ENCODE measurements around the gene ALG12.

ALG12 gene

DNA sequence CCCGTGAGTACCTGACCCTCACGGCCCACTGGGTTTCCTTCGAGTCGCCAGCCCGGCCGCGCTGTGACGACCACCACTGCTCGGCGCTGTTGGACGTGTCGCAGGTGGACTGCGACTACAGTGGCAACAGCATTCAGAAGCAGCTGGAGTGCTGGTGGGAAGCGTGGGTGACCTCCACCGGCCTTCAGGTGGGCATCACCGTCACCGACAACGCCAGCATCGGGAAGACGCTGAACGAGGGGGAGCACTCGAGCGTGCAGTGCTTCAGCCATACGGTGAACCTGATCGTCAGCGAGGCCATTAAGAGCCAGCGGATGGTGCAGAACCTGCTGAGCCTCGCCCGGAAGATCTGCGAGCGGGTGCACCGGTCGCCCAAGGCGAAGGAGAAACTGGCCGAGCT is 32.4 kb downstream of the ALG12 start:
- no peak for DNase-seq

DNA sequence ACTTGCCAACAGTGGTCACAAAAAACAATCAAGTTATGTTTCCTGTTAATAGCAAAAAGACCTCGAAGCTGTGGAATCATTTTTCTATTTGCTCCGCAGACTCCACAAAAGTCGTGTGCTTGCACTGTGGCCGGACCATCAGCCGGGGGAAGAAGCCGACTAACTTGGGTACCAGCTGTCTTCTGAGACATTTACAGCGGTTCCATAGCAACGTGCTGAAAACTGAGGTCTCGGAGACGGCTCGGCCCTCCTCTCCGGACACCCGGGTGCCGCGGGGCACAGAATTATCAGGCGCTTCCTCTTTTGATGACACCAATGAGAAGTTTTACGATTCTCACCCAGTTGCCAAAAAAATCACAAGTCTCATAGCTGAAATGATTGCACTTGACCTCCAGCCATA is 33.0 kb downstream of the ALG12 start:
- DNase-seq, result no peak

DNA sequence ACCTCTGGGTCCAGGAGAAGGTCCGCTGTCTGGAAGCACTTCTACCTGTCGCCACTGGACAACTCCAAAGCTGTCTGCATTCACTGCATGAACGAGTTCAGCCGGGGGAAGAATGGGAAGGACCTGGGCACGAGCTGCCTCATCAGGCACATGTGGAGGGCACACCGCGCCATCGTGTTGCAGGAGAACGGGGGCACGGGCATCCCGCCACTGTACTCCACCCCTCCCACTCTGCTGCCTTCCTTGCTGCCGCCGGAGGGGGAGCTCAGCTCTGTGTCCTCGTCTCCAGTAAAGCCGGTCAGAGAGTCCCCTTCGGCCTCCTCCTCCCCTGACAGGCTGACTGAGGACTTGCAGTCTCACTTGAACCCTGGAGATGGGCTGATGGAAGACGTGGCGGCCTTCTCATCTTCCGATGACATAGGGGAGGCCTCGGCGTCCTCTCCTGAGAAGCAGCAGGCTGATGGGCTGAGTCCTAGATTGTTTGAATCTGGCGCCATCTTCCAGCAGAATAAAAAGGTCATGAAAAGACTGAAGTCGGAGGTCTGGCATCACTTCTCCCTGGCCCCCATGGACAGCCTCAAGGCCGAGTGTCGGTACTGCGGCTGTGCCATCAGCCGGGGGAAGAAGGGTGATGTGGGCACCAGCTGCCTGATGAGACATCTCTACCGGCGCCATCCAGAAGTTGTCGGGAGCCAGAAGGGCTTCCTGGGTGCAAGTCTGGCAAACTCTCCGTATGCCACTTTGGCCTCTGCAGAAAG is 33.6 kb downstream of the ALG12 start:
- DNase-seq, result no peak

DNA sequence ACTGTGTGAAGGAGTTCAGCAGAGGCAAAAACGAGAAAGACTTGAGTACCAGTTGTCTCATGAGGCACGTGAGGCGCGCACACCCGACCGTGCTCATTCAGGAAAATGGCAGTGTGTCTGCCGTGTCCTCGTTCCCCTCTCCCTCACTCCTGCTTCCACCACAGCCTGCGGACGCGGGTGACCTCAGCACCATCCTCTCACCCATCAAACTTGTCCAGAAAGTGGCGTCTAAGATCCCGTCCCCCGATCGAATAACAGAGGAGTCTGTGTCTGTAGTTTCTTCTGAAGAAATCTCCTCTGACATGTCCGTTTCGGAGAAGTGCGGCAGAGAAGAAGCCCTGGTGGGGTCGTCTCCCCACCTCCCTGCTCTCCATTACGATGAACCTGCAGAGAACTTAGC is 34.2 kb downstream of the ALG12 start:
- DNase-seq, result no peak

DNA sequence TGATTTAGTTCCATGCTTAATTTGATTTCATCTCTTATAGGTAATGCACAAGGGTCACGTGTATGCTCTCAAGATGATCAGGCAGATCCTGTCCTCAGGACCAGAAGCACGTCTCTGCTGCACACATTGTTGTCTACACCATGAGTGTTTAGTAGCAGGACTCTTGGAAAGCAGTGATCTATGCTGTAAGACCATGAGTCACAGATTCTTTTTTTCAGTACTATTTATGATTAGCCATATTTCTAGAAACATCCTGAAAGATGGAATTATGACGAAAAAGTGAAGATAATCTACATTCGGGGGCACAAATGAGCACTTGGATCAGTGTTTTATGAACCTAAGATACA is 35.0 kb downstream of the ALG12 start:
- DNase-seq, result no peak

DNA sequence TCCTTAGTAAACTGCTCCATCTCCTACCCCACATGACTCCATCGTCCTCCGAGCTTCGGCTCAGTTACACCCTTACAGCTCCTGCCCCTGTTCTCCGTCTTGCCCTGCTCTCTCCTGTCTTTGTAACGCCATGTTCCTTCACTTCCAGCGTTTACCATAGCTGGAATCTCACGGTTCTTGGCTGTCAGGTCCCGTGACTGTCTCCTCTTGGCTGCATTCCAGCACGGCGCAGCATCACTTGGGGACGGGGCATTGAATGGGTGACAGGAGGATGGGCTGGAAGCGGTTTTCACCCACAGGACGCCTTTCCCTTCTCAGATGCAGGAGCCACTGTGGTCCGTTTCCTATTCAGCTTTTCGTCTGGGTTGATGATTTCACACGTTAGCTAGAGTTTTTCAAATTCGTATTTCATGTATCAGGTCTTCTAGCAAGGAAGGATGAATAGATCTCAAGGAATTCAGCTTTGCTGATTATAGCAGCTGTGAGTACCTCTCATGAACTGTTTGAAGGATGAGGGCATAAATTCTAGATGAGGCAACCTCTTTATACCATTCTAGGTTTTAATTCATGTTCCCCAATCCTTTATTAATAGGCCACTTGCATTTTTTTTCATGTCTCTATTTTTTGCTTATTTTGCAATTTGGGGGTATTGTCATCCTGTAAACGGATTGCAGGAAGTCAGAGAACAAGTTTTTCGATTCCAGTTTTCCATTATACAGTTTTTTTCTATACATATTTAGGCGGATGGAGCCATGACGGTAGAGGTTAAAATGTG is 35.5 kb downstream of the ALG12 start:
- DNase-seq, result no peak

DNA sequence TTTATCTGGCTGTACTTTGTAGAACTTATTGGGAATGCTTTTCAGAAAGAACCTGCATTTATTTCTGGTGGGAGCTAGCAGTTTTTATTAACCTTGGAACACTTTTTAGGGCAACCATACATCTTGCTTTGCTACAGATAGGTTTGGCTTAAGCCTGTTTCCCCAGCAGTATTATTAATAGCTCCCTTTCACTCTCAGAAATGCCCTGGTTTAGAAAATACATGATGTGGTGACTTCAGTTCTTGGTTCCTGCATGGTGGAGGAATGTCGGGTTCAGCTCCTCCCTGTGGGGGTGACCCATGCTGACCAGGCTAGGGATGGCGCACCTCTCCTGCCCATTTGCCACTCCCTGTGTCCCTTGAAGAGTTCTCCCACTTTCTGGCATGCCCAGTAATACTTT is 36.4 kb downstream of the ALG12 start:
- no peak for DNase-seq

DNA sequence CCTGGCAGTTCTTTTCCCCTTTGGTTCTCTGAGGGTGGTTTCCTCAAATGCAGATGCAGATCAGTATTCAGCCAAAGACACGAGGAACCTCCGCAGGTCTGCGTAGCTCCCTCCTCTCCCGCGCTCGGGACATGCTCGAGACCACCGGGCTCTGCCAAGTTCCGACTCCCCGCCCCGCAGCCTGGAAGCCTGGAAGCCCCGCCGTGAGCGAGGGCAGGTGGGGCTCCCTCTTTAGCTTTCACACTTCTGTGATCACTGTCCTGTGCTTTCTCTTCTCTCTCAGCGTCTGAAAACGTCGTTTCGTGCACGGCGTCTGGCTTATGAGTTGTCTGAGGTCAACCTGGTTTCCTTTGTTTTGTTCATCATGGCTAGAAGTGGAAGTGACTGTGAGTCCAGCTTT is 38.0 kb downstream of the ALG12 start:
- DNase-seq, result no peak

DNA sequence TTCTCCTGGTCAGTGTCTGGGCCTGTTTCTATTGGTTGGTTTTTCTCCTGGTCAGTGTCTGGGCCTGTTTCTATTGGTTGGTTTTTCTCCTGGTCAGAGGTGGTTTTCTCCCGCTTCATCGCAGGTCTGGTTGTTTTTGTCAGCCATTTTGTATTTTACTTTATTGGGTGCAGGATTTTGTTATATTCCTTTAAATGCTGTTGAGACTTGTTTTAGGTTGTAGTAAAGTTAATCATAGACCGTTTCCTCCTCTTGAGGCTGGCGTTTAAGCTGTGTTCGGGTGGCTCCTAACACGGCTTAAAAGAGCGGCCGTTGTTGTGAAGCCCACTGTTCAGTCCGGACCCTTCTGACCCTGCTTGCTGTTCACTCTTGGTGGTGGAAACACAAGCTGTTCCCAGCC is 38.4 kb downstream of the ALG12 start:
- DNase-seq, result no peak

DNA sequence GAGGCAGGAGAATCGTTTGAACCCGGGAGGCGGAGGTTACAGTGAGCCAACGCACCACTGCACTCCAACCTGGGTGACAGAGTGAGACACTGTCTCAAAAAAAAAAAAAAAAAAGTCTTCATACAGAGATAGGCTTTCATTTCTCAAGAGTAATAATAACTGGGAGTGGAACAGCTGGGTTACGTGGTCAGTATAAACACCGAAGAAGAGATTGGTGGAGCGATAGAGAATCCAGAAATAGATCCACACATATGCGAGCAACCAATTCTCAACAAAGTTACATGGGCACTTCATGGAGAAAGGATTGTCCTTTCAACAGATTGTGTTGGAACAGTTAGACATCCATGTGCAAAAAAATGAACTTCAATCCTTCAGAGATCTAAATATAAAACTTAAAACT is 40.0 kb downstream of the ALG12 start:
- DNase-seq, result no peak

DNA sequence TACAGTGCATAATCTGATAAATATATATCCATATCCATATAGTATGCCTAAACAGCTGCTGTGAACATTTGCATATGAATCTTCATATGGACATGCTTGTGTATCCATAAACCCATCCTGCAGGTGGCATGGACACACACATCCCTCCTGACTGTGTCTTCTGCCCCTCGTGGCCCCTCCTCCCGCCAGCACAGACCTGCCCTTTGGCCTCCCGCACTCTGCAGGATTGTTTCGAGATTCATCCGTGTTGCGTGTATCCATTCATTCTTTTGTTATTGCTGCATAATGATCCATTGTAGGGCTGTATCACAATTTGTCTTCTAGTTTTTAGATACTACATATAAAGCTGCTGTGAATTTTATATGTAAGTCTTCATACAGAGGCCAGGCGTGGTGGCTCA is 40.6 kb downstream of the ALG12 start:
- no peak for DNase-seq

DNA sequence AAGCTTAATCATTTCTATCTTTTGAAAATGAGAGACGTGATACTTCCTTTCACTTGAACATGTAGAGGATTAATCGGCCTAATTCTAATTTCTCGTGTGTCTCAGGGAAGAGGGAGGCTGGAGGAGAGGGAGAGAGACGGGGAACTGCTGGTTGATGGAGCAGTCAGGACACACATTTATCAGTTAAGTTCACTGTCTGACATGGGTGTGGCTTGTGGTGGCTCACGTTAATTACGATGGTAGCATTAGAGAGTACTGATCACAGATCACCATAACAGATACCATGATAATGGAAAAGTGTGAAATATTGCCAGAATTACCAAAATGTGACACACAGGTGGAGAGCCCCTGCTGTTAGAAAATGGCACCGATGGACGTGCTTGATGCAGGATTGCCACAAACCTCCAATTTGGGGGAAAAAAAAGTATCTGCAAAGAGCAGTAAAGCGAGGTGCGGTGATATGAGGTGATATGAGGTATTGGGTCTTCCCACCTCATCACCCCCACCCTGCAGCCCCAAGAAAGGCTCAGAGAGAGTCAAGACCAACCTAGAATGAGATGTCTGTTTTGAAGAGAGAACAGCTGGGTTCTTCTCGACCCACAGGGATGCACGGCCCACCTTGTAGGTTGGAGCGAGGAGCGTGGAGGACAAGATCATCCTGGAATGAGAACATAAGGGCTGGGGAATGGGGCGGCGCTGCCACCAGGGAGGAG is 44.9 kb downstream of the ALG12 start:
- DNase-seq, result no peak

DNA sequence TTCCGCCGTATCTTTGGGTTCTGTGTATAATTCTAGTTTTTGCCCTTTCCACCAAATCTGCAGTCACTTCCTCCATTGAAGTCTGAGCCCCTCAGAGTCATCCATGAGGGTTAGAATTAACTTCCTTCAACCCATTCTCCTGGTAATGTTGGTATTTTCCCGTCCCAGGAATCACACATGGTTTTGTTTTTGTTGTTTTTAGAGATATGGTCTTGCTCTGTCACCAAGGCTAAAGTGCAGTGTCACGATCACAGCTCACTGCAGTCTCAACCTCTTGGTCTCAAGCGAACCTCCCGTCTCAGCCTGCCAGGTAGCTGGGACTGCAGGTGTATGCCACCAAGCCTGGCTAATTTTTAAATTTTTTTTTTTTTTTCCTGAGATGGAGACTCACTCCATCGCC is 45.9 kb downstream of the ALG12 start:
- no peak for DNase-seq

DNA sequence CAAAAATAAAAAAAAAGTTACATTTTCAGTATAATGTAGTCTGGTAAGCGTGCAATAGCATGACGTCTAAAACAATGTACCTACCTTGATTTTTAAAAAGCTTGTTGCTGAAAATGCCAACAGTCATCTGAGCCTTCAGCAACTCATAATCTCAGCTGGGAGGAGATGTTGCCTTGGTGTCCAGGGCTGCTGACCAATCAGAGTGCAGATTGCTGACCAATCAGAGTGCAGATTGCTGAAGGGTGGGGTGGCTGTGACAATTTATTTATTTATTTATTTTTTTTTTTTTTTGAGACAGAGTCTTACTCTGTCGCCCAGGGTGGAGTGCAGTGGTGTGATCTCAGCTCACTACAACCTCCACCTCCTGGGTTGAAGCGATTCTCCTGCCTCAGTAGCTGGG is 46.8 kb downstream of the ALG12 start:
- DNase-seq, result no peak

DNA sequence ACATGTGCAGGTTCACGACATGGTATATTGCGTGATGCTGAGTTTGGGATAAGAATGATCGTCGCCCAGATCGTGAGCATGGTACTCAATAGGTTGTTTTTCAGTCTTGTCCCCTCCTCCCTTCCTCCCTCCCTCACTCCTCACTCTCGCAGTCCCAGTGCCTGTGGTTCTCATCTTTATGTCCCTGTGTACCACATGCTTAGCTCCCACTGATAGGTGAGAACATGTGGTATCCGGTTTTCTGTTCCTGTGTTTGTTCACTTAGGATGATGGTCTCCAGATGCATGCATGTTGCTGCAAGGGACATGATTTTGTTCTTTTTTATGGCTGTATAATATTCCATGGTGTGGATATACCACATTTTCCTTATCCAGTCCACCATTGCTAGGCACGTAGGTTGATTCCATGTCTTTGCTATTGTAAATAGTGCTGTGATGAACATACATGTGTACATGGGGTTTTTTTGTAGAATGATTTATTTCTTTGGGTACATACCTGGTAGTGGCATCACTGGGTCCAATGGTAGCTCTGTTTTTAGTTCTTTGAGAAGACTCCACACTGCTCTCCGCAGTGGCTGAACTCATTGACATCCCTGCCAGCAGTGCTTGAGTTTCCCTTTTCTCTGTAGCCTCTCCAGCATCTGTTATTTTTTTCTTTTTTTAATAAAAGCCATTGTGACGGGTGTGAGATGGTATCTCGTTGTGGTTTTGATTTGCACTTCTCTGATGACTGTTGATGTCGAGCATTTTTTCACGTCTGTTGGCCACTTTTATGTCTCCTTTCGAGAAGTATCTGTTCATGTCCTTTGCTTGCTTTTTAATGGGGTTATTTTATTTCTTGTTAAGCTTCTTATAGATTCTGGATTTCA is 48.2 kb downstream of the ALG12 start:
- no peak for DNase-seq

DNA sequence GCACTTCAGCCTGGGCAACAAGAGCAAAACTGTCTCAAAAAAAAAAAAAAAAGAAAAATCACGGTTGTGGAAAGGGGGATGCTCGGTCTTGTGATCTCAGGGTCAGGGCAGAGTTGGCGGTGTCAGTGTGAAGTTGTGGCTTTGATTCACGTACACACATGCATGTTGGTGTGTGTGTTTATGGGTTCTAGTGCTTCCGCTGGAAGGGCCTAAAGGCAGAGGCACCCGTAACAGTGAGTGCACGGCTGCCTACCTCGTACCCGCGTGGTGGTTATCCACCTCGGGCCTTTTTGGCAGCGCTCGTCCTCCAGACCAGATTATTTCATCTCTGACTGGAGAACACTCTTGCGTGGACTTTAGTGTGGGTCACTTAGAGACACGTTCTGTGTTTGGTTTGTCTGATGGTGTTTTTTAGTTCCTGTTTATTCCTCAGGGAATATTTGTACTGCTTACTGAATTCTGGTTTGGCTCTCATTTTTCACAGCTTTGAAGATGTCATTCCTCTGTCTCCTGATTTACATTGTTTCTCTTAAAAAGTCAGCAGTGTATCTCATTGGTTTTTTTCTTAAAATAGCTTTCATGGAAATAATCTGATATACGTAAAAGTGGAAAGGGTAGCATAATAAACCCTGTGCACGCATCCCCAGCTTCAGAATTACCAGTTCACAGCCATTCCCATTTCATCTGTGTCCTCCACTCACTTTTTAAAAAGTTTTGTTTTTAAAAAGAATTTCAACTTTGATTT is 49.0 kb downstream of the ALG12 start:
- no peak for DNase-seq

DNA sequence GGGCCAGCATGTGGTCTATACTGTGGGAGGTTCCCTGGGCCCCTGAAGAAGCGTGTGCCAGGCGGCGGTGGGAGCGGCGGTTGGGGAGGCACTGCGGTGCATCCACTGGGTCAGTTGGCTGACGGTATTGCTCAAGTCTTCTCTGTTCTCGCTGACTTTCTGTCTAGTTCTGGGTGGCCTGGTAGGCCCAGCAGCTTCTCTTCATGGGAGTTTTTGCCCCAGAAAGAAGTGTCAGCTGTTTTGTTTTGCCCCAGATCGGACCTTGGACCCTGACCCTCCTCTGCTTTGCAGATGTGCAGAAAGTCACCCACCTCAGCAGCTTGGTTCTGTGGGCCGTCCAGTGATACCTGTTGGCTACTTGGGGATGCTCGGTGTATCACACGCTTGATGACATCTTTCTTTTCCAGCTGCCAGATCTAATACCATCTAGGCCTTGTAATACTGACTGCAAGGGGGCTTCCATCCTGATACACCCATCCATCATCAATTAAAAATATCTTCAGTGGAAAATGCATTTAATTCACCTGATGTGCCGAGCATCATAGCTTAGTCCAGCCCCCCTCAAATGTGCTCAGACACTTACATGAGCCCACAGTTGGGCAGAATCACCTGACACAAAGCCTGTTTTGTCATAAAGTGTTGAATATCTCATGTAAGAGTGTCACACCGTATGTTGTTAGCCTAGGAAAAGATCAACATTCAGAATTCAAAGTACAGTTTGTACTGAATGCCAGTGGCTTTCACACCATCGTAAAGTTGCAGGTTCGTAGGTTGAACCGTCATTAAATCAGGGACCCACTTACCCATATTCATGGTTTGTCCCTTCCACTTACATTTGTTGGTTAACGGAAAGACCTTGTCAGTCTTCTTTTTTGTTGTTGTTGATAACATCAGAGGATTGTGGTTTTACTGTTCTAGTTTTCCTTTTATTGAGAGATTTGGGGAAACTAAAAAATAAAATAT is 50.7 kb downstream of the ALG12 start:
- no peak for DNase-seq

DNA sequence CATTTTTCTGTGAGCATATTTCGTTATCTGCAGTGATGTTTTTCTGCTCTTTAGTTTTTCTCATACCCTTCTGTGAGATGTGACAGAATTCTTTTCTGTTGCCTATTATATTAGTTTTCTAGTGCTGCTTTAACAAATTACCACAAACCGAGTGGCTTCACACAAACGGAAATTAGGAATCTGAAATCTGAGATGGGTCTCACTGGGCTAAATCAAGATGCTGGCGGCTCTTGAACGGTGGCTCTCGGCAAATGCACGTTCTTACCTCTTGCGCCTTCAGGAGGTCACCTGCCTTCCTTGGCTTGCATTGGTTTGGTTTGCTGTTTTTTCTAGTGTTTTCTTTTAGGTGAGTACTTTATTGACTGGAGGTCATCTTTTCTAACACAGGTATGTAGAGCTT is 51.6 kb downstream of the ALG12 start:
- DNase-seq, result no peak

DNA sequence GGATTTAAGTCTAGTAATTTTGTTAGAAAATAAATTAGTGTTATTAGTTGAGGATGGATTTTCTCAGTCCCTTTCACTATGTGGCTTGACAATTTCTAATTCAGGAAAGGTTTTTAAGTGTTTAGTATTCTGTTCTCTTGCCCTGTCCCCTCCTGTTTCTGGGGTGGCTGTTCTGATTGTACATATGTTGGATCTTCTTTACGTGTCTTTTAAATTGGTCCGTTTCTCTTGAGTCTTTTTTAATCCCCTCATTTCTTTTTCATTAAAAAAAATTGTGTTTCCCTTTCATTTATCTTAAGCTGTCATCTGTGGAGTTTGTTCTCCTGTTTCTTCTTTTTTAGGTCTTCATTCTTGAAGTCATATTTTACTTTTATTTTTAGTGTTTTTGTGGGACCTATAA is 52.1 kb downstream of the ALG12 start:
- no peak for DNase-seq

DNA sequence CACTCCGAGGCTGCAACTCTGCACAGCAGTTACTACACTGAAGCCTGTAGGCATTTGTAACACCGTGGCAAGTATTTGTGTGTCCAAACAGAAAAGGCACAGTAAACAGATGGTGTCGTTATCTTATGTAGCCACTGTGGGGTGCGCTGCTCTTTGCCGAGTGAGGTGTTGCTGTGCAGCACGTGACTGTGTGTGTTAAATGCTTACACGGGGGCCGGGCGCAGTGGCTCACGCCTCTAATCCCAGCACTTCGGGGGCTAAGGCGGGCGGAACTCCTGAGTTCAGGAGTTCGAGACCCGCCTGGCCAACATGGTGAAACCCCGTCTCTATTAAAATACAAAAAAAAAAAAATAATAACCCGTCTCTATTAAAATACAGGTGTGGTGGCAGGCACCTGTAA is 53.1 kb downstream of the ALG12 start:
- DNase-seq, result no peak

DNA sequence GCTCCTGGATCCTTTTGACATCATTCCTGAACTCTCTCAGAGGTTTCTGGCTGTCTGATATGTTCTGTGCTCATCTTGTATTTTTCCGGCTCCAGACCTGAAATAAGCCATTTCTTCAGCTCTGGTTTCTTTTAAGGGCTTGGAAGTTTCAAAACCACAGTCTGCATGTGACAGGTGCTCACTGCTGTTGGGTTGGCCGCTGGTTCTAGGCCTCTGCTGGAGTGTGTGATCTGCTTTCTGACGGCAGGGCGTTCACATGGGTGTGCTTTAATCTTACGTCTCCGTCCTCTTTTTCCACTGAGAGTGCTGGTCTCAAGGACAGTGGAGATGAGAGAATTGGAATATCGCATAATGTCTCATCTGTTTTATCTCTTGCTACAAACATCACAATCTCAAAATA is 54.3 kb downstream of the ALG12 start:
- no peak for DNase-seq

DNA sequence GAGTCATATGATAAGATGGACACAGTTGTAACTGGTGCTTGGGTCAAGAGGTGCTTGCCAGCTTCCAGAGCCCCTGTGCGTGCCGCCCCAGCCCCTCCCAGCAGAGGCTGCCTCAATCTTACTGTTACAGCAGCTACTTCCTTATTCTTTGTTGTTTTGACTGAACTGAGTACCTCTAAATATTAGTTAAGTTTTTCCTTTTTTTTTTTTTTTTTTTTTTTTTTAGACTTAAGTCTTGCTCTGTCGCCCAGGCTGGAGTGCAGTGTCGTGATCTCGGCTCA is 55.8 kb downstream of the ALG12 start:
- DNase-seq, result no peak

All from NCI-H1105 treated with DMSO at 0.1 percent for 48 hours (cell line).